Superior temporal gyrus (tissue), 1 donor: ENCODE data around the gene CCDC57.

ENCODE experiments used
- DNase-seq: peaks from one replicate; pipeline ENCODE4 v3.0.0-alpha.2; 2016; ENCODE audit errors: extremely low spot score

The CCDC57 gene

GRCh38 chr17:82092628-82092994 lies 120.0 kb downstream of the CCDC57 start:
- no peak for DNase-seq

GRCh38 chr17:82092094-82092586 lies 120.5 kb downstream of the CCDC57 start:
- no peak for DNase-seq

GRCh38 chr17:82091264-82092066 lies 121.2 kb downstream of the CCDC57 start:
- DNase-seq: no peak

- no peak for DNase-seq
Observed at GRCh38 chr17:82090549-82091263, 121.9 kb downstream of the CCDC57 start.

- DNase-seq: no peak
Observed at GRCh38 chr17:82089723-82090548, 122.7 kb downstream of the CCDC57 start.

GRCh38 chr17:82088838-82089722 lies 123.6 kb downstream of the CCDC57 start:
- no peak for DNase-seq

GRCh38 chr17:82087961-82088837 lies 124.4 kb downstream of the CCDC57 start:
- no peak for DNase-seq

GRCh38 chr17:82086941-82087906 lies 125.4 kb downstream of the CCDC57 start:
- no peak for DNase-seq

GRCh38 chr17:82085931-82086764 lies 126.5 kb downstream of the CCDC57 start:
- DNase-seq: no peak

- DNase-seq: no peak
Observed at GRCh38 chr17:82085031-82085861, 127.4 kb downstream of the CCDC57 start.

- DNase-seq: no peak
Observed at GRCh38 chr17:82084373-82085030, 128.1 kb downstream of the CCDC57 start.

GRCh38 chr17:82083533-82084359 lies 128.9 kb downstream of the CCDC57 start:
- DNase-seq: no peak

- DNase-seq: no peak
Observed at GRCh38 chr17:82083009-82083408, 129.6 kb downstream of the CCDC57 start.

- no peak for DNase-seq
Observed at GRCh38 chr17:82082456-82082855, 130.2 kb downstream of the CCDC57 start.

- no peak for DNase-seq
Observed at GRCh38 chr17:82081966-82082365, 130.7 kb downstream of the CCDC57 start.

- no peak for DNase-seq
Observed at GRCh38 chr17:82081546-82081945, 131.1 kb downstream of the CCDC57 start.
